PC-3 (cell line): ENCODE results near the gene UNC93B1. TPM values are rescaled to one million over a fixed set of nuclear protein-coding genes. Genes with fewer than 3 reads are reported as not detected.

Experiments
- ATAC-seq: fragments of 200-7000 bp; cut with Tn5 transposase; 2 replicates; pipeline ENCODE4 v1.9.1; 2020; ENCODE audit warnings: mild to moderate bottlenecking, moderate library complexity
- BruUV-seq: library from RNA; stranded (reverse); fragments of 400-500 nt; replicated peaks from 2 replicates; lab custom pipeline; 2021; lab: Mats Ljungman, UMichigan
- CTCF ChIA-PET: fragments of 300-600 bp; sonication (Branson Sonifier 250); formaldehyde crosslinking; loops from one replicate; lab custom pipeline; 2022; ENCODE audit warnings: antibody characterized with exemption; lab: Charles Lee
- POLR2A ChIA-PET: fragments of 300-600 bp; sonication (Branson Sonifier 250); formaldehyde crosslinking; loops from one replicate; lab custom pipeline; 2022; ENCODE audit warnings: antibody characterized with exemption; ENCODE audit not compliant: unreplicated experiment; lab: Charles Lee
- DNase-seq: peaks from one replicate; pipeline ENCODE4 v3.0.0-alpha.2; 2015
- H2AFZ ChIP-seq: fragments of 300-600 bp; sonication (generic); 2 replicates; pipeline ENCODE4 v1.6.0; 2016; ENCODE audit warnings: antibody characterized with exemption, low read length
- H3F3A ChIP-seq: fragments of 300-600 bp; sonication (generic); one replicate; pipeline ENCODE4 v1.6.0; 2017; ENCODE audit warnings: antibody characterized with exemption, low read length, control low read depth, mild to moderate bottlenecking; ENCODE audit not compliant: unreplicated experiment
- H3K27ac ChIP-seq: fragments of 300-600 bp; sonication (generic); 2 replicates; pipeline ENCODE4 v1.5.1; 2016; ENCODE audit warnings: mild to moderate bottlenecking, low read length
- H3K27me3 ChIP-seq: fragments of 300-600 bp; sonication (generic); 2 replicates; pipeline ENCODE4 v1.6.1; 2016; ENCODE audit warnings: low read length, mixed read lengths
- H3K36me3 ChIP-seq: fragments of 300-600 bp; sonication (generic); 2 replicates; pipeline ENCODE4 v1.6.1; 2016; ENCODE audit warnings: low read depth, mixed run types, low read length, mixed read lengths
- H3K4me1 ChIP-seq: fragments of 300-600 bp; sonication (generic); 2 replicates; pipeline ENCODE4 v1.5.1; 2016; ENCODE audit warnings: low read length; ENCODE audit not compliant: insufficient read depth
- H3K4me2 ChIP-seq: fragments of 300-600 bp; sonication (generic); 2 replicates; pipeline ENCODE4 v1.6.0; 2016; ENCODE audit warnings: low read length
- H3K4me3 ChIP-seq: fragments of 300-600 bp; sonication (generic); 2 replicates; pipeline ENCODE4 v1.5.1; 2016; ENCODE audit warnings: mild to moderate bottlenecking, low read length, mixed read lengths
- H3K79me2 ChIP-seq: fragments of 300-600 bp; sonication (generic); 2 replicates; pipeline ENCODE4 v1.6.1; 2017; ENCODE audit warnings: low read length, mixed read lengths
- H3K9ac ChIP-seq: fragments of 300-600 bp; sonication (generic); 2 replicates; pipeline ENCODE4 v1.6.0; 2016; ENCODE audit warnings: mild to moderate bottlenecking, low read length
- H3K9me2 ChIP-seq: fragments of 300-600 bp; sonication (generic); replicated peaks from 2 replicates; pipeline ENCODE4 v1.6.1; 2016; ENCODE audit warnings: mixed run types, low read length, mixed read lengths
- H3K9me3 ChIP-seq: fragments of 300-600 bp; sonication (generic); 2 replicates; pipeline ENCODE4 v1.6.1; 2016; ENCODE audit warnings: low read length, mixed read lengths
- H4K20me1 ChIP-seq: fragments of 300-600 bp; sonication (generic); 2 replicates; pipeline ENCODE4 v1.6.1; 2016; ENCODE audit warnings: low read length, mixed read lengths
- CTCF ChIP-seq: fragments of 300-600 bp; sonication (generic); conservative IDR thresholded peaks from 2 replicates; pipeline ENCODE4 v1.5.1; 2017; ENCODE audit warnings: antibody characterized with exemption, low read depth, mild to moderate bottlenecking, low read length
- EZH2 ChIP-seq: fragments of 300-600 bp; sonication (generic); IDR thresholded peaks from one replicate; pipeline ENCODE4 v1.6.1; 2017; ENCODE audit warnings: antibody characterized with exemption, mild to moderate bottlenecking, low read length; ENCODE audit not compliant: unreplicated experiment
- EZH2phosphoT487 ChIP-seq: fragments of 300-600 bp; sonication (generic); IDR thresholded peaks from 2 replicates; pipeline ENCODE4 v1.6.1; 2018; ENCODE audit warnings: mild to moderate bottlenecking, antibody characterized with exemption, low read length, borderline replicate concordance
- intact Hi-C: fragments of 100-400 bp; cut with micrococcal nuclease; formaldehyde crosslinking; loops from 2 replicates; pipeline ENCODE4 v1.9.0; 2023
- total RNA-seq: library from RNA; depleted of rRNA; stranded (reverse); fragments of >200 nt; gene quantifications from 2 replicates; pipeline ENCODE4 v1.2.3, GENCODE V29; 2014

UNC93B1 gene
- total RNA-seq, 1 experiment from 2014 or later: 66.8 TPM

GRCh38 chr11:68043029-68043348 is 39.1 kb upstream of the UNC93B1 start:
- no peak for TF ChIP-seq EZH2
- no peak for TF ChIP-seq EZH2phosphoT487
- no peak for TF ChIP-seq CTCF
- Histone ChIP-seq H3K9me3 (no peaks in the 10 kb centered on the region), H3K4me3 (no peak overlapping the region), H3K79me2 (peaks cover 36% of the 10 kb centered on the region), H3F3A (no peaks in the 10 kb centered on the region), H3K9ac (no peak overlapping the region), H3K9me2 (no peaks in the 10 kb centered on the region), H4K20me1 (no peaks in the 10 kb centered on the region), H3K36me3 (peaks cover 7% of the 10 kb centered on the region; the same call in 1 of the 2 replicates), H3K4me2 (no peak overlapping the region), H3K4me1 (peaks cover 26% of the 10 kb centered on the region), H3K27ac (no peak overlapping the region), H3K27me3 (no peaks in the 10 kb centered on the region), H2AFZ (no peak overlapping the region)
- CTCF ChIA-PET: no interaction called here
- no peak for DNase-seq
- BruUV-seq: no TSS peak
- ATAC-seq: no peak
- POLR2A ChIA-PET: no interaction called here
- intact Hi-C loops: no loop called here

GRCh38 chr11:68042219-68043028 is 38.5 kb upstream of the UNC93B1 start:
- DNase-seq (no peak), ATAC-seq (no peak)
- Histone ChIP-seq H3K27me3 (no peaks in the 10 kb centered on the region), H3K4me1 (peaks cover 26% of the 10 kb centered on the region), H3K4me2 (no peak overlapping the region), H3K4me3 (no peak overlapping the region), H3K27ac (no peak overlapping the region), H3K79me2 (peaks cover 36% of the 10 kb centered on the region), H4K20me1 (no peaks in the 10 kb centered on the region), H3K9me2 (no peaks in the 10 kb centered on the region), H2AFZ (no peak overlapping the region), H3K9me3 (no peaks in the 10 kb centered on the region), H3F3A (no peaks in the 10 kb centered on the region), H3K36me3 (peaks cover 7% of the 10 kb centered on the region; the same call in 1 of the 2 replicates), H3K9ac (no peak overlapping the region)
- ChIA-PET CTCF (no interaction called here), POLR2A (no interaction called here)
- BruUV-seq: no TSS peak
- intact Hi-C loops: no loop called here
- TF ChIP-seq EZH2 (no peak), CTCF (no peak), EZH2phosphoT487 (no peak)

- CTCF ChIA-PET: interaction anchor here (0.6 kb wide), 1 partner anchor 79 kb away, joined by 3 read pairs; no protein-coding TSS in a partner anchor
- POLR2A ChIA-PET: no interaction called here
- H4K20me1 ChIP-seq: no peaks in the 10 kb centered on the region
- no peaks in the 10 kb centered on the region for H3K9me2 ChIP-seq
- H3K4me1 ChIP-seq: peaks cover 26% of the 10 kb centered on the region
- H3K4me3 ChIP-seq: no peak overlapping the region
- DNase-seq (no peak), ATAC-seq (no peak)
- no peak overlapping the region for H3K9ac ChIP-seq
- H3K36me3 ChIP-seq: peaks cover 7% of the 10 kb centered on the region; the same call in 1 of the 2 replicates
- no TSS peak for BruUV-seq
- no peaks in the 10 kb centered on the region for H3K27me3 ChIP-seq
- H3K27ac ChIP-seq: no peak overlapping the region
- intact Hi-C loops: no loop called here
- H3K4me2 ChIP-seq: no peak overlapping the region
- TF ChIP-seq EZH2: no peak
- no peak for TF ChIP-seq CTCF
- TF ChIP-seq EZH2phosphoT487: no peak
- H2AFZ ChIP-seq: no peak overlapping the region
- no peaks in the 10 kb centered on the region for H3F3A ChIP-seq
- peaks cover 36% of the 10 kb centered on the region for H3K79me2 ChIP-seq
- no peaks in the 10 kb centered on the region for H3K9me3 ChIP-seq
Observed at GRCh38 chr11:68041617-68042218, 37.8 kb upstream of the UNC93B1 start.
